Measurements from ENCODE around the gene MS4A4A. TPM values are rescaled to one million over a fixed set of nuclear protein-coding genes. Genes with fewer than 3 reads are reported as not detected.

The MS4A4A gene
- total RNA-seq, 1 experiment from 2014 or later, result not detected

GRCh38 chr11:60316317-60316716 is 35.9 kb downstream of the MS4A4A start:
- Mint-ChIP-seq H3K4me3 (ENCODE audit: unreplicated experiment) (no peak overlapping the region), H3K9me3 (ENCODE audit: unreplicated experiment) (no peaks in the 10 kb centered on the region), H3K36me3 (ENCODE audit: insufficient read depth, unreplicated experiment) (no peaks in the 10 kb centered on the region), H3K27ac (ENCODE audit: unreplicated experiment) (no peak overlapping the region), H3K27me3 (ENCODE audit: insufficient read depth, unreplicated experiment) (peaks cover 4% of the 10 kb centered on the region), H3K4me1 (ENCODE audit: low read depth, unreplicated experiment) (no peaks in the 10 kb centered on the region)
- no peaks in the 10 kb centered on the region for H3K9me3 ChIP-seq
- no TSS peak for BruUV-seq (replicated peaks)
- DNase-seq, result no peak
- ChIA-PET CTCF (no interaction called here), POLR2A (no interaction called here)
- no peaks in the 10 kb centered on the region for H3K36me3 ChIP-seq (ENCODE audit: control insufficient read depth, insufficient read depth, low read length)
- H3K4me3 ChIP-seq (ENCODE audit: low read depth, low read length), result no peak overlapping the region
- no peaks in the 10 kb centered on the region for H3K4me1 ChIP-seq
- no peaks in the 10 kb centered on the region for H3K27me3 ChIP-seq (replicated peaks; ENCODE audit: control insufficient read depth, insufficient read depth, low read length)
- TF ChIP-seq CTCF (IDR thresholded peaks at IDR 0.05; ENCODE audit: insufficient read depth in 1 of 2, low read depth in 1 of 2, low read length in 1 of 2, severe bottlenecking in 1 of 2, unreplicated experiment in 1 of 2), result no peak
- intact Hi-C loops (cut with micrococcal nuclease; ENCODE audit: unreplicated experiment), result no loop called here

- Mint-ChIP-seq H3K36me3 (ENCODE audit: insufficient read depth, unreplicated experiment) (no peaks in the 10 kb centered on the region), H3K9me3 (ENCODE audit: unreplicated experiment) (peaks cover 6% of the 10 kb centered on the region), H3K4me3 (ENCODE audit: unreplicated experiment) (no peak overlapping the region), H3K4me1 (ENCODE audit: low read depth, unreplicated experiment) (no peaks in the 10 kb centered on the region), H3K27ac (ENCODE audit: unreplicated experiment) (no peak overlapping the region), H3K27me3 (ENCODE audit: insufficient read depth, unreplicated experiment) (peaks cover 5% of the 10 kb centered on the region)
- no peak for DNase-seq
- no peak for TF ChIP-seq CTCF (IDR thresholded peaks at IDR 0.05; ENCODE audit: insufficient read depth in 1 of 2, low read depth in 1 of 2, low read length in 1 of 2, severe bottlenecking in 1 of 2, unreplicated experiment in 1 of 2)
- H3K4me1 ChIP-seq, result no peaks in the 10 kb centered on the region
- H3K27me3 ChIP-seq (replicated peaks; ENCODE audit: control insufficient read depth, insufficient read depth, low read length), result no peaks in the 10 kb centered on the region
- no peak overlapping the region for H3K4me3 ChIP-seq (ENCODE audit: low read depth, low read length)
- H3K9me3 ChIP-seq, result no peaks in the 10 kb centered on the region
- ChIA-PET POLR2A (no interaction called here), CTCF (no interaction called here)
- intact Hi-C loops (cut with micrococcal nuclease; ENCODE audit: unreplicated experiment), result no loop called here
- no TSS peak for BruUV-seq (replicated peaks)
- no peaks in the 10 kb centered on the region for H3K36me3 ChIP-seq (ENCODE audit: control insufficient read depth, insufficient read depth, low read length)
Observed at GRCh38 chr11:60318726-60319125, 38.3 kb downstream of the MS4A4A start.

- H3K36me3 ChIP-seq (ENCODE audit: control insufficient read depth, insufficient read depth, low read length), result no peaks in the 10 kb centered on the region
- intact Hi-C loops (cut with micrococcal nuclease; ENCODE audit: unreplicated experiment), result no loop called here
- H3K4me3 ChIP-seq (ENCODE audit: low read depth, low read length), result no peak overlapping the region
- ChIA-PET POLR2A (no interaction called here), CTCF (no interaction called here)
- no TSS peak for BruUV-seq (replicated peaks)
- Mint-ChIP-seq H3K36me3 (ENCODE audit: insufficient read depth, unreplicated experiment) (no peaks in the 10 kb centered on the region), H3K9me3 (ENCODE audit: unreplicated experiment) (peaks cover 19% of the 10 kb centered on the region), H3K27me3 (ENCODE audit: insufficient read depth, unreplicated experiment) (peaks cover 5% of the 10 kb centered on the region), H3K4me1 (ENCODE audit: low read depth, unreplicated experiment) (no peaks in the 10 kb centered on the region), H3K4me3 (ENCODE audit: unreplicated experiment) (no peak overlapping the region), H3K27ac (ENCODE audit: unreplicated experiment) (no peak overlapping the region)
- no peak for DNase-seq
- H3K4me1 ChIP-seq, result no peaks in the 10 kb centered on the region
- H3K27me3 ChIP-seq (replicated peaks; ENCODE audit: control insufficient read depth, insufficient read depth, low read length), result no peaks in the 10 kb centered on the region
- TF ChIP-seq CTCF (IDR thresholded peaks at IDR 0.05; ENCODE audit: insufficient read depth in 1 of 2, low read depth in 1 of 2, low read length in 1 of 2, severe bottlenecking in 1 of 2, unreplicated experiment in 1 of 2), result no peak
- H3K9me3 ChIP-seq, result no peaks in the 10 kb centered on the region; the same call in 1 of the 2 replicates
Observed at GRCh38 chr11:60321051-60321450, 40.6 kb downstream of the MS4A4A start.

Measured in Caco-2 (cell line).